A549 (cell line): Measurements from ENCODE around the gene SMPD2.

ENCODE experiments used
- CHD2 ChIP-seq: fragments of 150-350 bp; IDR thresholded peaks from 2 replicates; pipeline ENCODE4 v1.6.1; 2014; ENCODE audit warnings: low read length; ENCODE audit not compliant: partially characterized antibody
- JUN ChIP-seq, 2 experiments: fragments of >200 bp; sonication (Bioruptor Twin); formaldehyde crosslinking; IDR thresholded peaks; 2 replicates in 1 of 2; 3 replicates in 1 of 2; pipeline ENCODE4 v1.6.1; 2016 to 2017
- MAZ ChIP-seq: fragments of 150-350 bp; IDR thresholded peaks from 2 replicates; pipeline ENCODE4 v1.6.1; 2014; ENCODE audit warnings: antibody characterized with exemption, low read depth, low read length, borderline replicate concordance
- MYC ChIP-seq: IDR thresholded peaks from 2 replicates; pipeline ENCODE4 v1.6.1; 2012; ENCODE audit warnings: mild to moderate bottlenecking, inconsistent platforms, low read length, improper control_type of control experiment, borderline replicate concordance
- POLR2A ChIP-seq: IDR thresholded peaks from 2 replicates; pipeline ENCODE4 v1.6.1; 2012; ENCODE audit warnings: mild to moderate bottlenecking, low read length
- RCOR1 ChIP-seq: fragments of 150-350 bp; IDR thresholded peaks from 2 replicates; pipeline ENCODE4 v1.6.1; 2014; ENCODE audit warnings: antibody characterized with exemption, low read length, low read depth
- RFX5 ChIP-seq: fragments of 450-650 bp; IDR thresholded peaks from 2 replicates; pipeline ENCODE4 v1.7.1; 2014; ENCODE audit warnings: antibody characterized with exemption, mild to moderate bottlenecking, moderate library complexity
- TF ChIP-seq, protein P1 (sequence below): fragments of >200 bp; sonication (Bioruptor Twin); formaldehyde crosslinking; IDR thresholded peaks from 3 replicates; pipeline ENCODE4 v1.5.1; 2016
- TF ChIP-seq, protein P2 (sequence below): IDR thresholded peaks from 2 replicates; pipeline ENCODE4 v1.6.1; 2012
- TF ChIP-seq, protein P3 (sequence below): fragments of 450-650 bp; IDR thresholded peaks from 2 replicates; pipeline ENCODE4 v1.6.1; 2014; ENCODE audit warnings: antibody characterized with exemption
- TF ChIP-seq, protein P4 (sequence below): IDR thresholded peaks from 2 replicates; pipeline ENCODE4 v1.6.1; 2012

DNA sequence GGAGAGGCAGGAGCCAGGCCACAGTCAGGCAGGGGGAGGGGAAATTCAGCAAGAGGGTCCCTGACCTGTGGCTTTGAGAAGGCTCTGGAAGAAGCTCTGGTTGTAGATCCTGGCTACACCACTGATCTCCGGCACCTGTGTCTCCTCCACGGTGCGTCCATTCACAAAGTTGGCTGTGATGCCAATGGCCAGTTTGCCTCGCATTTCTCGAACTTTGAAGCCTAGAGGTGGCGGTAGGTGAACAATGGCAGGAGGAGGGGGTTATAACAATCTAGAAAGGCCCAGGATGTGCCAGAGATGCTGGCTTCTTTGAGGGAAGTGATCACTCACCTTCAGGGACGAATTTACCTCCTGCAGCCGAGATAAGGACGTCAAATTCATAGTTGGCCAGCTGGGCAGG lies 11.7 kb downstream of the SMPD2 start:
- TF ChIP-seq, protein P1, sequence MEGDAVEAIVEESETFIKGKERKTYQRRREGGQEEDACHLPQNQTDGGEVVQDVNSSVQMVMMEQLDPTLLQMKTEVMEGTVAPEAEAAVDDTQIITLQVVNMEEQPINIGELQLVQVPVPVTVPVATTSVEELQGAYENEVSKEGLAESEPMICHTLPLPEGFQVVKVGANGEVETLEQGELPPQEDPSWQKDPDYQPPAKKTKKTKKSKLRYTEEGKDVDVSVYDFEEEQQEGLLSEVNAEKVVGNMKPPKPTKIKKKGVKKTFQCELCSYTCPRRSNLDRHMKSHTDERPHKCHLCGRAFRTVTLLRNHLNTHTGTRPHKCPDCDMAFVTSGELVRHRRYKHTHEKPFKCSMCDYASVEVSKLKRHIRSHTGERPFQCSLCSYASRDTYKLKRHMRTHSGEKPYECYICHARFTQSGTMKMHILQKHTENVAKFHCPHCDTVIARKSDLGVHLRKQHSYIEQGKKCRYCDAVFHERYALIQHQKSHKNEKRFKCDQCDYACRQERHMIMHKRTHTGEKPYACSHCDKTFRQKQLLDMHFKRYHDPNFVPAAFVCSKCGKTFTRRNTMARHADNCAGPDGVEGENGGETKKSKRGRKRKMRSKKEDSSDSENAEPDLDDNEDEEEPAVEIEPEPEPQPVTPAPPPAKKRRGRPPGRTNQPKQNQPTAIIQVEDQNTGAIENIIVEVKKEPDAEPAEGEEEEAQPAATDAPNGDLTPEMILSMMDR: no peak
- no peak for TF ChIP-seq POLR2A
- TF ChIP-seq, protein P2, sequence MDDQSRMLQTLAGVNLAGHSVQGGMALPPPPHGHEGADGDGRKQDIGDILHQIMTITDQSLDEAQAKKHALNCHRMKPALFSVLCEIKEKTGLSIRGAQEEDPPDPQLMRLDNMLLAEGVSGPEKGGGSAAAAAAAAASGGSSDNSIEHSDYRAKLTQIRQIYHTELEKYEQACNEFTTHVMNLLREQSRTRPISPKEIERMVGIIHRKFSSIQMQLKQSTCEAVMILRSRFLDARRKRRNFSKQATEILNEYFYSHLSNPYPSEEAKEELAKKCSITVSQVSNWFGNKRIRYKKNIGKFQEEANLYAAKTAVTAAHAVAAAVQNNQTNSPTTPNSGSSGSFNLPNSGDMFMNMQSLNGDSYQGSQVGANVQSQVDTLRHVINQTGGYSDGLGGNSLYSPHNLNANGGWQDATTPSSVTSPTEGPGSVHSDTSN: no peak
- TF ChIP-seq MYC: no peak
- TF ChIP-seq, protein P3, sequence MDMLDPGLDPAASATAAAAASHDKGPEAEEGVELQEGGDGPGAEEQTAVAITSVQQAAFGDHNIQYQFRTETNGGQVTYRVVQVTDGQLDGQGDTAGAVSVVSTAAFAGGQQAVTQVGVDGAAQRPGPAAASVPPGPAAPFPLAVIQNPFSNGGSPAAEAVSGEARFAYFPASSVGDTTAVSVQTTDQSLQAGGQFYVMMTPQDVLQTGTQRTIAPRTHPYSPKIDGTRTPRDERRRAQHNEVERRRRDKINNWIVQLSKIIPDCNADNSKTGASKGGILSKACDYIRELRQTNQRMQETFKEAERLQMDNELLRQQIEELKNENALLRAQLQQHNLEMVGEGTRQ: no peak
- TF ChIP-seq, protein P4, sequence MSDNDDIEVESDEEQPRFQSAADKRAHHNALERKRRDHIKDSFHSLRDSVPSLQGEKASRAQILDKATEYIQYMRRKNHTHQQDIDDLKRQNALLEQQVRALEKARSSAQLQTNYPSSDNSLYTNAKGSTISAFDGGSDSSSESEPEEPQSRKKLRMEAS: no peak
- TF ChIP-seq JUN (IDR thresholded peaks at IDR 0.05): no peak
- TF ChIP-seq RCOR1: no peak
- TF ChIP-seq MAZ: no peak
- TF ChIP-seq CHD2: no peak
- TF ChIP-seq RFX5: no peak
